HG03135 (cell line): Measurements from ENCODE around the gene MLXIPL.
"Not testable (repeated sequence)": the region's sequence is repeated elsewhere in the genome, so short reads cannot be mapped to it uniquely, and the experiment has no call there.

ENCODE experiments used
- ATAC-seq: cut with Tn5 transposase; IDR thresholded peaks from one replicate; pipeline ENCODE4 v1.9.1; 2021; ENCODE audit warnings: mild to moderate bottlenecking, moderate library complexity; ENCODE audit not compliant: unreplicated experiment

Gene MLXIPL

GRCh38 chr7:73646785-73647724 lies 22.7 kb upstream of the MLXIPL start:
- ATAC-seq, result no peak

GRCh38 chr7:73645643-73646174 lies 21.4 kb upstream of the MLXIPL start:
- ATAC-seq, result no peak

GRCh38 chr7:73644688-73645286 lies 20.5 kb upstream of the MLXIPL start:
- no peak for ATAC-seq

- no peak for ATAC-seq
Observed at GRCh38 chr7:73642834-73643233, 18.5 kb upstream of the MLXIPL start.

GRCh38 chr7:73638911-73639310 lies 14.6 kb upstream of the MLXIPL start:
- ATAC-seq, result no peak

- no peak for ATAC-seq
Observed at GRCh38 chr7:73635428-73636200, 11.3 kb upstream of the MLXIPL start.

GRCh38 chr7:73633844-73634243 lies 9.5 kb upstream of the MLXIPL start:
- no peak for ATAC-seq

GRCh38 chr7:73633323-73633722 lies 9.0 kb upstream of the MLXIPL start:
- no peak for ATAC-seq

- no peak for ATAC-seq
Observed at GRCh38 chr7:73631558-73631957, 7.2 kb upstream of the MLXIPL start.

GRCh38 chr7:73628504-73628903 lies 4.2 kb upstream of the MLXIPL start:
- no peak for ATAC-seq

GRCh38 chr7:73626814-73627213 lies 2.5 kb upstream of the MLXIPL start:
- ATAC-seq, result no peak

- no peak for ATAC-seq
Observed at GRCh38 chr7:73625276-73625675, 954 bp upstream of the MLXIPL start.

- no peak for ATAC-seq
Observed at GRCh38 chr7:73624669-73625001, 313 bp upstream of the MLXIPL start.

GRCh38 chr7:73622909-73623797 lies 1.2 kb downstream of the MLXIPL start:
- ATAC-seq, result no peak

GRCh38 chr7:73622527-73622908 lies 1.8 kb downstream of the MLXIPL start:
- ATAC-seq, result no peak

- no peak for ATAC-seq
Observed at GRCh38 chr7:73621168-73622063, 2.9 kb downstream of the MLXIPL start.

GRCh38 chr7:73619394-73619793 lies 4.9 kb downstream of the MLXIPL start:
- ATAC-seq, result not testable (repeated sequence)

GRCh38 chr7:73618538-73618937 lies 5.8 kb downstream of the MLXIPL start:
- no peak for ATAC-seq

- ATAC-seq, result not testable (repeated sequence)
Observed at GRCh38 chr7:73617520-73617919, 6.8 kb downstream of the MLXIPL start.
